HEK293 (cell line): Measurements from ENCODE around the gene GBA2.

Experiments used
- CTCF ChIA-PET: fragments of 350-600 bp; formaldehyde crosslinking; extraction: SDS; loops from one replicate; lab custom pipeline; 2021; ENCODE audit warnings: antibody characterized with exemption; lab: Yijun Ruan, JAX
- POLR2A ChIA-PET: fragments of 300-600 bp; formaldehyde crosslinking; extraction: SDS; loops from one replicate; lab custom pipeline; 2020; ENCODE audit warnings: antibody characterized with exemption, inconsistent platforms; lab: Yijun Ruan, JAX
- H3K27ac ChIP-seq: fragments of 200-500 bp; sonication (Bioruptor generic); 2 replicates; pipeline ENCODE4 v1.5.1; 2014; ENCODE audit warnings: low read depth, low read length, control low read depth, inconsistent platforms; ENCODE audit errors: extremely low read depth
- H3K36me3 ChIP-seq, 2 experiments: fragments of 200-500 bp in 1 of 2; sonication (Bioruptor generic) in 1 of 2; 1 replicate in 1 of 2; 2 replicates in 1 of 2; pipeline ENCODE4 v1.5.1; 2014 to 2017; ENCODE audit warnings: inconsistent platforms in 2 of 2, low read length in 2 of 2; ENCODE audit not compliant: control insufficient read depth in 2 of 2, insufficient read depth in 1 of 2
- H3K4me1 ChIP-seq: fragments of 200-500 bp; sonication (Bioruptor generic); 2 replicates; pipeline ENCODE4 v1.5.1; 2014; ENCODE audit warnings: mild to moderate bottlenecking, low read length, inconsistent platforms; ENCODE audit not compliant: control insufficient read depth, insufficient read depth
- H3K4me3 ChIP-seq: 2 replicates; pipeline ENCODE4 v1.5.1; 2011; ENCODE audit warnings: low read depth, mild to moderate bottlenecking, control low read depth, low read length, moderate library complexity
- H3K9me3 ChIP-seq: fragments of 200-500 bp; sonication (Bioruptor generic); 2 replicates; pipeline ENCODE4 v1.5.1; 2014; ENCODE audit warnings: low read depth, low read length, inconsistent platforms; ENCODE audit not compliant: control insufficient read depth, insufficient read depth
- GLIS1 ChIP-seq: fragments of 450-650 bp; formaldehyde crosslinking; IDR thresholded peaks from 2 replicates; pipeline ENCODE4 v1.5.1; 2016; ENCODE audit warnings: missing biosample characterization, missing genetic modification characterization
- KLF9 ChIP-seq: fragments of 450-650 bp; formaldehyde crosslinking; IDR thresholded peaks from 2 replicates; pipeline ENCODE4 v1.5.1; 2016; ENCODE audit warnings: missing biosample characterization, missing genetic modification characterization, low read depth
- ZBTB17 ChIP-seq: fragments of 450-650 bp; formaldehyde crosslinking; IDR thresholded peaks from 2 replicates; pipeline ENCODE4 v1.5.1; 2016; ENCODE audit warnings: missing biosample characterization, missing genetic modification characterization
- ZBTB20 ChIP-seq: fragments of 450-650 bp; formaldehyde crosslinking; IDR thresholded peaks from 2 replicates; pipeline ENCODE4 v1.5.1; 2016; ENCODE audit warnings: missing biosample characterization, missing genetic modification characterization
- ZBTB8A ChIP-seq: fragments of 450-650 bp; formaldehyde crosslinking; IDR thresholded peaks from 2 replicates; pipeline ENCODE4 v1.5.1; 2016; ENCODE audit warnings: missing biosample characterization, missing genetic modification characterization
- ZFP3 ChIP-seq: fragments of 450-650 bp; formaldehyde crosslinking; IDR thresholded peaks from 2 replicates; pipeline ENCODE4 v1.5.1; 2016; ENCODE audit warnings: low read depth, missing biosample characterization, missing genetic modification characterization
- ZNF114 ChIP-seq: fragments of 450-650 bp; formaldehyde crosslinking; IDR thresholded peaks from 2 replicates; pipeline ENCODE4 v1.5.0; 2017; ENCODE audit warnings: missing biosample characterization, missing genetic modification characterization
- ZNF174 ChIP-seq: fragments of 450-650 bp; formaldehyde crosslinking; IDR thresholded peaks from 2 replicates; pipeline ENCODE4 v1.5.0; 2017; ENCODE audit warnings: missing biosample characterization, mild to moderate bottlenecking, missing genetic modification characterization
- ZNF18 ChIP-seq: fragments of 450-650 bp; formaldehyde crosslinking; IDR thresholded peaks from 2 replicates; pipeline ENCODE4 v1.5.1; 2016; ENCODE audit warnings: missing biosample characterization, missing genetic modification characterization
- ZNF211 ChIP-seq: fragments of 450-650 bp; formaldehyde crosslinking; IDR thresholded peaks from 2 replicates; pipeline ENCODE4 v1.5.1; 2016; ENCODE audit warnings: low read depth, missing biosample characterization, missing genetic modification characterization
- ZNF223 ChIP-seq: fragments of 450-650 bp; formaldehyde crosslinking; IDR thresholded peaks from 2 replicates; pipeline ENCODE4 v1.5.1; 2016; ENCODE audit warnings: missing biosample characterization, missing genetic modification characterization
- ZNF239 ChIP-seq: fragments of 450-650 bp; formaldehyde crosslinking; IDR thresholded peaks from 2 replicates; pipeline ENCODE4 v1.5.1; 2016; ENCODE audit warnings: missing biosample characterization, missing genetic modification characterization
- ZNF302 ChIP-seq: fragments of 450-650 bp; formaldehyde crosslinking; IDR thresholded peaks from 2 replicates; pipeline ENCODE4 v1.5.1; 2016; ENCODE audit warnings: missing biosample characterization, missing genetic modification characterization, low read depth
- ZNF341 ChIP-seq: fragments of 450-650 bp; formaldehyde crosslinking; IDR thresholded peaks from 2 replicates; pipeline ENCODE4; 2016; ENCODE audit warnings: low read depth, missing biosample characterization, missing genetic modification characterization
- ZNF354C ChIP-seq: fragments of 450-650 bp; formaldehyde crosslinking; IDR thresholded peaks from 2 replicates; pipeline ENCODE4 v1.5.1; 2016; ENCODE audit warnings: missing biosample characterization, missing genetic modification characterization, low read depth, borderline replicate concordance
- ZNF37A ChIP-seq: fragments of 450-650 bp; IDR thresholded peaks from 2 replicates; pipeline ENCODE4 v1.5.1; 2018; ENCODE audit warnings: missing biosample characterization, missing genetic modification characterization
- ZNF433 ChIP-seq: fragments of 450-650 bp; formaldehyde crosslinking; IDR thresholded peaks from 2 replicates; pipeline ENCODE4 v1.5.1; 2016; ENCODE audit warnings: missing biosample characterization, missing genetic modification characterization, low read depth
- ZNF501 ChIP-seq: fragments of 450-650 bp; formaldehyde crosslinking; IDR thresholded peaks from 2 replicates; pipeline ENCODE4 v1.5.1; 2016; ENCODE audit warnings: missing biosample characterization, missing genetic modification characterization
- ZNF548 ChIP-seq: fragments of 450-650 bp; formaldehyde crosslinking; IDR thresholded peaks from 2 replicates; pipeline ENCODE4 v1.5.1; 2016; ENCODE audit warnings: missing biosample characterization, missing genetic modification characterization
- ZNF561 ChIP-seq: fragments of 450-650 bp; IDR thresholded peaks from 2 replicates; pipeline ENCODE4 v1.5.1; 2018; ENCODE audit warnings: missing biosample characterization, missing genetic modification characterization, borderline replicate concordance
- ZNF571 ChIP-seq: fragments of 450-650 bp; formaldehyde crosslinking; IDR thresholded peaks from 2 replicates; pipeline ENCODE4 v1.5.0; 2017; ENCODE audit warnings: missing biosample characterization, missing genetic modification characterization
- ZNF623 ChIP-seq: fragments of 450-650 bp; formaldehyde crosslinking; IDR thresholded peaks from 2 replicates; pipeline ENCODE4 v1.5.1; 2016; ENCODE audit warnings: missing biosample characterization, missing genetic modification characterization
- ZNF624 ChIP-seq: fragments of 450-650 bp; formaldehyde crosslinking; IDR thresholded peaks from 2 replicates; pipeline ENCODE4 v1.5.1; 2017; ENCODE audit warnings: missing biosample characterization, missing genetic modification characterization
- ZNF626 ChIP-seq: fragments of 450-650 bp; sonication (Bioruptor Pico); formaldehyde crosslinking; IDR thresholded peaks from 2 replicates; pipeline ENCODE4 v1.5.1; 2018; ENCODE audit warnings: missing biosample characterization, missing genetic modification characterization, inconsistent platforms
- ZNF629 ChIP-seq: fragments of 450-650 bp; formaldehyde crosslinking; IDR thresholded peaks from 2 replicates; pipeline ENCODE4 v1.5.1; 2017; ENCODE audit warnings: missing biosample characterization, missing genetic modification characterization
- ZNF658 ChIP-seq: fragments of 450-650 bp; formaldehyde crosslinking; IDR thresholded peaks from 2 replicates; pipeline ENCODE4; 2016; ENCODE audit warnings: missing biosample characterization, missing genetic modification characterization
- ZNF707 ChIP-seq: fragments of 450-650 bp; formaldehyde crosslinking; IDR thresholded peaks from 2 replicates; pipeline ENCODE4 v1.5.1; 2016; ENCODE audit warnings: missing biosample characterization, missing genetic modification characterization
- ZNF76 ChIP-seq: fragments of 450-650 bp; formaldehyde crosslinking; IDR thresholded peaks from 2 replicates; pipeline ENCODE4; 2016; ENCODE audit warnings: low read depth, missing biosample characterization, missing genetic modification characterization, borderline replicate concordance
- ZNF768 ChIP-seq: fragments of 450-650 bp; formaldehyde crosslinking; IDR thresholded peaks from 2 replicates; pipeline ENCODE4 v1.5.1; 2018; ENCODE audit warnings: missing biosample characterization, mild to moderate bottlenecking, missing genetic modification characterization
- ZNF776 ChIP-seq: fragments of 450-650 bp; formaldehyde crosslinking; IDR thresholded peaks from 2 replicates; pipeline ENCODE4 v1.5.0; 2017; ENCODE audit warnings: missing biosample characterization, missing genetic modification characterization, borderline replicate concordance
- ZNF785 ChIP-seq: fragments of 450-650 bp; formaldehyde crosslinking; IDR thresholded peaks from 2 replicates; pipeline ENCODE4 v1.5.1; 2016; ENCODE audit warnings: missing biosample characterization, missing genetic modification characterization
- TF ChIP-seq, protein P1 (sequence below): fragments of 450-650 bp; formaldehyde crosslinking; IDR thresholded peaks from 2 replicates; pipeline ENCODE4 v1.5.1; 2016; ENCODE audit warnings: missing biosample characterization, missing genetic modification characterization

The GBA2 gene

DNA sequence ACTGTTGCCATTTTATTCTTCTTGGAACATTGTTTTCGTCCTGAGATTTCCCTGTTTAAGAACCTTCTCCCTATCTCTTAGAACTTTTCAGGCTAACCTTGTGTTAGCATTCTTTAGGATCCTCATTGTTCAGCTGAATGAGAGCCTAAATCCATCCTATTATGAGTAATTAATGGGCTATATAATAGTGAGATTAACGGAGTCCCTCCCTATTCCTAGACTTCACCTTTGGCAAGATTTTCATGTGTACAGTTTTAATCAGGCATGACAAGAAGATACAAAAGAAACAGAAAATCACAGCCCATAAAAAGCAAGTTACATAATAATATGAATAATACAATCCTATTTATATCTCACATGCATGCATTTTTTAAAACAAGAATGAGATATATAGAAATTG is 14.2 kb upstream of the GBA2 start:
- Histone ChIP-seq H3K36me3 (peaks cover 0 to 5% of the 10 kb centered on the region in 2 experiments; a peak in 1 of 3 replicates), H3K4me3 (no peak overlapping the region), H3K9me3 (no peaks in the 10 kb centered on the region), H3K27ac (no peak overlapping the region), H3K4me1 (peaks cover 13% of the 10 kb centered on the region)
- CTCF ChIA-PET: interaction anchor here (1.0 to 1.3 kb wide), 2 partner anchors 13 to 26 kb away, joined by 3 to 6 read pairs; no protein-coding TSS in a partner anchor
- TF ChIP-seq ZBTB17 (tag by site-specific recombination): no peak
- TF ChIP-seq ZNF501 (tag by site-specific recombination): no peak
- TF ChIP-seq ZNF561: no peak
- TF ChIP-seq ZBTB20 (tag by site-specific recombination): no peak
- no peak for TF ChIP-seq ZNF707 (tag by site-specific recombination)
- TF ChIP-seq ZBTB8A (tag by site-specific recombination): no peak
- TF ChIP-seq ZNF785 (tag by site-specific recombination): no peak
- no peak for TF ChIP-seq ZNF37A (tag by site-specific recombination)
- no peak for TF ChIP-seq ZNF174 (tag by site-specific recombination)
- TF ChIP-seq ZNF768 (tag by site-specific recombination): no peak
- no peak for TF ChIP-seq ZNF776 (tag by site-specific recombination)
- no peak for TF ChIP-seq ZNF623 (tag by site-specific recombination)
- TF ChIP-seq ZNF211 (tag by site-specific recombination): no peak
- TF ChIP-seq ZNF548 (tag by site-specific recombination): no peak
- TF ChIP-seq ZNF18 (tag by site-specific recombination): no peak
- TF ChIP-seq ZNF571 (tag by site-specific recombination): no peak
- no peak for TF ChIP-seq ZFP3 (tag by site-specific recombination)
- TF ChIP-seq ZNF433 (tag by site-specific recombination): no peak
- TF ChIP-seq ZNF239 (tag by site-specific recombination): no peak
- POLR2A ChIA-PET: interaction anchor here (0.7 to 0.9 kb wide), 2 partner anchors 73 to 427 kb away, joined by 3 to 5 read pairs; no protein-coding TSS in a partner anchor

GRCh38 chr9:35760651-35761050 is 11.6 kb upstream of the GBA2 start:
- TF ChIP-seq ZNF768 (tag by site-specific recombination) (no peak), ZNF114 (tag by site-specific recombination) (no peak), GLIS1 (tag by site-specific recombination) (peak; percentile 40)
- Histone ChIP-seq H3K27ac (no peak overlapping the region), H3K9me3 (no peaks in the 10 kb centered on the region), H3K4me1 (peaks cover 13% of the 10 kb centered on the region), H3K4me3 (no peak overlapping the region), H3K36me3 (peaks cover 0 to 10% of the 10 kb centered on the region in 2 experiments; a peak in 1 of 3 replicates)
- ChIA-PET CTCF (interaction anchor here (0.7 to 2.7 kb wide), 10 partner anchors 9 to 150 kb away, joined by 3 to 12 read pairs (median 4); partner anchors contain the start of genes GBA2 and RGP1), POLR2A (interaction anchor here (0.8 to 1.3 kb wide), 3 partner anchors 9 to 172 kb away, joined by 3 to 4 read pairs (median 3); no protein-coding TSS in a partner anchor)

GRCh38 chr9:35759795-35760194 is 10.8 kb upstream of the GBA2 start:
- Histone ChIP-seq H3K4me1 (peaks cover 13% of the 10 kb centered on the region), H3K9me3 (no peaks in the 10 kb centered on the region), H3K27ac (no peak overlapping the region), H3K36me3 (peaks cover 0 to 16% of the 10 kb centered on the region in 2 experiments; a peak in 1 of 3 replicates), H3K4me3 (no peak overlapping the region)
- POLR2A ChIA-PET: interaction anchor here (0.8 to 1.3 kb wide), 3 partner anchors 10 to 173 kb away, joined by 3 to 4 read pairs (median 3); no protein-coding TSS in a partner anchor
- CTCF ChIA-PET: interaction anchor here (0.6 to 3.9 kb wide), 9 partner anchors 8 to 663 kb away, joined by 3 to 20 read pairs (median 3); partner anchors contain the start of genes CREB3, PIGO and TLN1
- TF ChIP-seq ZNF626 (tag by site-specific recombination) (no peak), ZNF223 (tag by site-specific recombination) (no peak), ZNF658 (tag by site-specific recombination) (no peak), ZNF341 (no peak), KLF9 (no peak), ZNF302 (tag by site-specific recombination) (no peak), ZNF76 (tag by site-specific recombination) (no peak), ZNF629 (tag by site-specific recombination) (no peak), ZNF624 (no peak), ZNF354C (tag by site-specific recombination) (no peak)
- TF ChIP-seq, protein P1, sequence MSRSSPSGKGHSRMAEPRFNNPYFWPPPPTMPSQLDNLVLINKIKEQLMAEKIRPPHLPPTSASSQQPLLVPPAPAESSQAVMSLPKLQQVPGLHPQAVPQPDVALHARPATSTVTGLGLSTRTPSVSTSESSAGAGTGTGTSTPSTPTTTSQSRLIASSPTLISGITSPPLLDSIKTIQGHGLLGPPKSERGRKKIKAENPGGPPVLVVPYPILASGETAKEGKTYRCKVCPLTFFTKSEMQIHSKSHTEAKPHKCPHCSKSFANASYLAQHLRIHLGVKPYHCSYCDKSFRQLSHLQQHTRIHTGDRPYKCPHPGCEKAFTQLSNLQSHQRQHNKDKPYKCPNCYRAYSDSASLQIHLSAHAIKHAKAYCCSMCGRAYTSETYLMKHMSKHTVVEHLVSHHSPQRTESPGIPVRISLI: no peak
